ENCODE measurements around the gene IFI44. TPM values are rescaled to one million over a fixed set of nuclear protein-coding genes. Genes with fewer than 3 reads are reported as not detected.

IFI44 gene
- total and polyA plus RNA-seq, 2 of the 8 experiments (the other 6 are each of a cell fraction or from before 2014, with no cell fraction given): not detected

DNA sequence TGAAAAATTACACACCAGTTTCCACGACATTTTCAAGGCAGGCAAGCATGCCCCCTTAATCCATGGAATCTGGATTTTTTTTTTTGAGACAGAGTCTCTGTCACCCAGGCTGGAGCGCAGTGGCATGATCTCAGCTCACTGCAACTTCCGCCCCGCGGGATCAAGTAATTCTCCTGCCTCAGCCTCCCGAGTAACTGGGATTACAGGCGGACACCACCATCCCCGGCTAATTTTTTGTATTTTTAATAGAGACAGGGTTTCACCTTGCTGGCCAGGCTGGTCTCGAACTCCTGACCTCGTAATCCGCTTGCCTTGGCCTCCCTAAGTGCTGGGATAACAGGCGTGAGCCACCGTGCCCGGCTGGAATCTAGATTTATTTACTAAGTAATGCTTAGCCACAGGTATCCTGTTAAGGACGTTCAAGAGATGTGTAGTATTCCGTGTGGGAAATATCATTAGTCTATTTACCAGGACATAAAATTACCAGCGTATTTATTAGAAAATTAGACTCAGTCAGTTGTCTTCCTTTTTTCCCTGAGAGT lies 2.5 kb downstream of the IFI44 start (continued):
- no peak for TF ChIP-seq BRCA1 (IDR thresholded peaks at IDR 0.05; ENCODE audit: low read depth, low read length)
- TF ChIP-seq RAD21 (IDR thresholded peaks at IDR 0.05 in 1 of 2, conservative IDR thresholded peaks at IDR 0.05 in 1 of 2; ENCODE audit: low read depth in 2 of 2, low read length in 2 of 2): no peak
- TF ChIP-seq BCL11A (IDR thresholded peaks at IDR 0.05; ENCODE audit: low read depth in 2 of 2, low read length in 2 of 2): no peak
- TF ChIP-seq SUZ12 (IDR thresholded peaks at IDR 0.05; ENCODE audit: low read length): no peak
- no peak for TF ChIP-seq CTBP2 (IDR thresholded peaks at IDR 0.05; ENCODE audit: borderline replicate concordance, insufficient read depth, insufficient read length, low read length)
